Transverse colon (tissue), 4 donors: ENCODE data around the gene HSD17B12. TPM values are rescaled to one million over a fixed set of nuclear protein-coding genes. Genes with fewer than 3 reads are reported as not detected.

ENCODE experiments used
- DNase-seq: peaks from one replicate; pipeline ENCODE4 v3.0.0-alpha.2; 2019
- H3K27ac ChIP-seq, 4 donors: fragments of 200-600 bp; sonication (generic); 2 replicates each; pipeline ENCODE4 v1.5.1; 2016 to 2018; ENCODE audit warnings: inconsistent platforms in 4 of 4
- H3K27me3 ChIP-seq: fragments of 200-600 bp; sonication (generic); 2 replicates; pipeline ENCODE4 v1.5.1; 2017; ENCODE audit warnings: inconsistent platforms
- H3K36me3 ChIP-seq, 4 donors: fragments of 200-600 bp; sonication (generic); 2 replicates each; pipeline ENCODE4 v1.5.1; 2017 to 2019; ENCODE audit warnings: inconsistent platforms in 4 of 4
- H3K4me1 ChIP-seq, 4 donors: fragments of 200-600 bp; sonication (generic); 2 replicates each; pipeline ENCODE4 v1.5.1; 2017 to 2020; ENCODE audit warnings: inconsistent platforms in 4 of 4
- H3K4me3 ChIP-seq, 4 donors: fragments of 200-600 bp; sonication (generic); 1 replicate in 1 of 4; 2 replicates in 3 of 4; pipeline versions ENCODE4 v1.5.1 to v1.6.1; 2017 to 2019; ENCODE audit warnings: inconsistent platforms in 4 of 4
- H3K9me3 ChIP-seq, 2 donors: fragments of 200-600 bp; sonication (generic); 2 replicates each; pipeline ENCODE4 v1.5.1; 2017 to 2019; ENCODE audit warnings: inconsistent platforms in 2 of 2
- EP300 ChIP-seq: sonication (generic); formaldehyde crosslinking; IDR thresholded peaks from one replicate; pipeline ENCODE4 v1.6.1; 2017; ENCODE audit warnings: antibody characterized with exemption, low read depth
- POLR2A ChIP-seq: fragments of 450-650 bp; IDR thresholded peaks from one replicate; pipeline ENCODE4 v1.6.1; 2016; ENCODE audit warnings: antibody characterized with exemption, mild to moderate bottlenecking, moderate library complexity
- POLR2AphosphoS5 ChIP-seq, 3 donors: sonication (generic); formaldehyde crosslinking; IDR thresholded peaks; one replicate each; pipeline ENCODE4 v1.6.1; 2016; ENCODE audit warnings: antibody characterized with exemption in 3 of 3
- WGBS, 2 donors: methylation state at CpG; one replicate each; pipeline ENCODE4 v1.1.5; 2018; ENCODE audit warnings: low coverage in 1 of 2; 5-methylcytosine and 5-hydroxymethylcytosine counted together
- in situ Hi-C, 4 donors: fragments of 200-750 bp; cut with MboI; loops; one replicate each; pipeline versions ENCODE4 v1.15.0 to v1.15.1; 2017; ENCODE audit warnings: low sequenced_read_pairs in 3 of 4, low pct_ligation_motif_present in 1 of 4, low pct_unique_long_range_greater_than_20kb in 1 of 4
- intact Hi-C: fragments of 100-400 bp; cut with DNase I; formaldehyde crosslinking; loops from one replicate; pipeline ENCODE4 v1.15.1; 2023; ENCODE audit warnings: low total_unique reads
- total RNA-seq, 4 donors: library from RNA; depleted of rRNA; stranded (reverse); fragments of >200 nt; gene quantifications; one replicate each; pipeline ENCODE4 v1.1.0, GENCODE V29; 2016
- TF ChIP-seq, protein P1 (sequence below), 5 experiments: fragments of 200-600 bp in 3 of 5; fragments of 450-650 bp in 2 of 5; sonication (generic) in 3 of 5; IDR thresholded peaks; 1 replicate in 2 of 5; 2 replicates in 3 of 5; pipeline ENCODE4 v1.5.1; 2016 to 2017; ENCODE audit warnings: antibody characterized with exemption in 5 of 5, inconsistent platforms in 3 of 5, mild to moderate bottlenecking in 2 of 5, moderate library complexity in 1 of 5

HSD17B12 gene
- total RNA-seq, 4 donors from 2014 or later = 33.3 to 65.7 (median 47.1) TPM

DNA sequence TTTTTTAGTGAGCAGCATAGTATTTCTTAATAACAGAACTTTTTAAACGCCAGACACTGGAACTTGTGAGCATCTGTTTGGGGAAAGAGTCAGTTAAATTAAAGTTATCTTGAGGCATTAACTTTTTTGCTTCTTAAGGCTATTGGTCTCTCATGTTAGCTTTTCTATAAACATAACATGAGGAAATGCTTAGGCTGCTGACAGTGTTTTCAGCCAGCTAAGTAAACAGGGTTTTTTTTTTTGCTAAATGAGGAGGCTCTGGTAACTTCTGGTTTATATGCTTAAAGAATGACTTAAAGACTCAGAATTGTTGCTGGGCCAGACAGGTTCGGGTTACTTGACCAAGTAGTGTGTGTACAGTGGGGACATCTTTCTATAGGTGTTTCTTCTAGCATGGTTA is 104.3 kb downstream of the HSD17B12 start:
- Histone ChIP-seq H3K27me3 (no peaks in the 10 kb centered on the region), H3K4me1 (peaks cover 0 to 19% (median 6%) of the 10 kb centered on the region in 4 donors), H3K27ac (no peak overlapping the region), H3K4me3 (no peak overlapping the region), H3K9me3 (peaks cover 10 to 21% of the 10 kb centered on the region in 2 donors), H3K36me3 (peaks cover 0 to 7% (median 0%) of the 10 kb centered on the region in 4 donors)
- WGBS, 2 donors = 79 to 94% methylated on average over 2 of the region's 2 CpGs
- DNase-seq = no peak
- in situ Hi-C loops = no loop called here
- intact Hi-C loops = no loop called here
- TF ChIP-seq POLR2AphosphoS5 (IDR thresholded peaks at IDR 0.05) = no peak
- no peak for TF ChIP-seq EP300
- TF ChIP-seq, protein P1, sequence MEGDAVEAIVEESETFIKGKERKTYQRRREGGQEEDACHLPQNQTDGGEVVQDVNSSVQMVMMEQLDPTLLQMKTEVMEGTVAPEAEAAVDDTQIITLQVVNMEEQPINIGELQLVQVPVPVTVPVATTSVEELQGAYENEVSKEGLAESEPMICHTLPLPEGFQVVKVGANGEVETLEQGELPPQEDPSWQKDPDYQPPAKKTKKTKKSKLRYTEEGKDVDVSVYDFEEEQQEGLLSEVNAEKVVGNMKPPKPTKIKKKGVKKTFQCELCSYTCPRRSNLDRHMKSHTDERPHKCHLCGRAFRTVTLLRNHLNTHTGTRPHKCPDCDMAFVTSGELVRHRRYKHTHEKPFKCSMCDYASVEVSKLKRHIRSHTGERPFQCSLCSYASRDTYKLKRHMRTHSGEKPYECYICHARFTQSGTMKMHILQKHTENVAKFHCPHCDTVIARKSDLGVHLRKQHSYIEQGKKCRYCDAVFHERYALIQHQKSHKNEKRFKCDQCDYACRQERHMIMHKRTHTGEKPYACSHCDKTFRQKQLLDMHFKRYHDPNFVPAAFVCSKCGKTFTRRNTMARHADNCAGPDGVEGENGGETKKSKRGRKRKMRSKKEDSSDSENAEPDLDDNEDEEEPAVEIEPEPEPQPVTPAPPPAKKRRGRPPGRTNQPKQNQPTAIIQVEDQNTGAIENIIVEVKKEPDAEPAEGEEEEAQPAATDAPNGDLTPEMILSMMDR (IDR thresholded peaks at IDR 0.05) = no peak

DNA sequence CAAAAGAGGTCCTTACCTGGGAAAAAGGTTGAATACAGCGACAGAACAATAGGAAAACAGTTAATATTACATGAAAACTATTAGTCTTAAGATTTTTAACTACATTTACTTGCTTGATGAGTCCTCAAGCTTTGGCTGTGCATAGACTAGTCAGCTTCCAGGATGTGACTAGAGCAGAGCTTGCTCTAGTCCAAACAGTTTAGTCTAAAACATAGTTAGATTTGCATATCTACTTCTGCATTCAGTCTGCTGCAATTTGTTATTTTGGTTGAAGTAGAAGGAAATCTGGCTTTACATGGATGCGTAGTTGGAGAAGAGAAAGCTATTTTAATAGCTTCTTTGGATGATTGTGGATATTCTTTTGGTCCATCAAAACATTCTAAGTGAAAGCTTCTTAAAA is 104.8 kb downstream of the HSD17B12 start:
- TF ChIP-seq POLR2AphosphoS5 (IDR thresholded peaks at IDR 0.05) = no peak
- TF ChIP-seq POLR2A = no peak
- TF ChIP-seq, protein P1 (IDR thresholded peaks at IDR 0.05) = no peak
- TF ChIP-seq EP300 = no peak
- intact Hi-C loops = no loop called here
- Histone ChIP-seq H3K9me3 (peaks cover 10 to 21% of the 10 kb centered on the region in 2 donors), H3K36me3 (peaks cover 0 to 7% (median 0%) of the 10 kb centered on the region in 4 donors), H3K27me3 (no peaks in the 10 kb centered on the region), H3K27ac (no peak overlapping the region), H3K4me1 (peaks cover 0 to 19% (median 6%) of the 10 kb centered on the region in 4 donors), H3K4me3 (no peak overlapping the region)
- WGBS, 2 donors = 85 to 89% methylated on average over 2 of the region's 2 CpGs
- in situ Hi-C loops = no loop called here
- DNase-seq = no peak

DNA sequence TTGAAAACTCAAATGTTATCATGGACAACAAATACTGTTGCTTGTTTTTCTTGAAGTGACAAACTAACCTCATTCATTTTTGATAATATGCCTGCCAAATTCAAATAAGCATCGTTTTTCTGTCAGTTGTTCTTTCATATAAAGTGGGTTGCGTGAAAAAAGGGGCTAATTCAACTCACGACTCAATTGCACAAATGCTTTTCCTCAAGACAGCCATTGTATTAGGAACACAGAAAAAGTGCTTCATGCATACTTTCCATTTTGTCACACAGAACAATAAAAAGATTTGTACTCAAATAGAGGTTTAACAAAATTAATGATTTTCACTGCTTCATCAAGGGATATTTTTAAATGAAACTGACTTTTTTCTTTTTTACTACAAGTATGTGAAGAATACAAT is 105.5 kb downstream of the HSD17B12 start:
- DNase-seq = no peak
- intact Hi-C loops (no loop called here), in situ Hi-C loops (no loop called here)
- TF ChIP-seq POLR2AphosphoS5 (IDR thresholded peaks at IDR 0.05) = no peak
- TF ChIP-seq, protein P1 (IDR thresholded peaks at IDR 0.05) = no peak
- TF ChIP-seq POLR2A = no peak
- no peak for TF ChIP-seq EP300
- H3K4me1 ChIP-seq = peaks cover 0 to 19% (median 6%) of the 10 kb centered on the region in 4 donors
- no peak overlapping the region for H3K27ac ChIP-seq
- WGBS, 2 donors = 84 to 91% methylated on average over 3 of the region's 3 CpGs
- H3K4me3 ChIP-seq = no peak overlapping the region
- no peaks in the 10 kb centered on the region for H3K27me3 ChIP-seq
- H3K9me3 ChIP-seq = peaks cover 10 to 21% of the 10 kb centered on the region in 2 donors
- H3K36me3 ChIP-seq = peaks cover 0 to 7% (median 0%) of the 10 kb centered on the region in 4 donors

DNA sequence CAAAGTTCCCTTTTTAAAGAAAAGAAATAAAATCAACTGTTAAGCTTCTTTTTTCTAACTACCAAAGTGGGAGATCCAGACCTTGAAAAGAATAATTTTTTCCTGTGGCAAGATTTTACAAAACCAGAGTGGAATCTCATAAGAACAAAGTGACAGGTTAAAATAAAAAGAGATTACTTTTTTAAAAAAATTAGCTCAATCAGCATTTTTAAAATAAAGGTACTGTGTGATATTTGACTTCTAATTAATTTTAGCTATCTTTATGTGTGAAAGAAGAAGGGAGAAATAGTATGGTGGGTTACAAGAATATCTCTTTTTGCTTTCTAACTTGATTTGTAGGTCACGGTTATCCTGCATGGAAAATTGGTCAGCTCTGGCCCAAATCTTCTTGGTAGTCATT is 107.3 kb downstream of the HSD17B12 start:
- TF ChIP-seq POLR2A = no peak
- TF ChIP-seq, protein P1 (IDR thresholded peaks at IDR 0.05) = no peak
- no peak for TF ChIP-seq EP300
- no peak for TF ChIP-seq POLR2AphosphoS5 (IDR thresholded peaks at IDR 0.05)
- peak overlapping the region in 2 of 4 donors; percentile 15 to 37 for H3K27ac ChIP-seq
- H3K36me3 ChIP-seq = peaks cover 0 to 7% (median 0%) of the 10 kb centered on the region in 4 donors
- DNase-seq = no peak
- peaks cover 10 to 21% of the 10 kb centered on the region in 2 donors for H3K9me3 ChIP-seq
- H3K4me1 ChIP-seq = peaks cover 0 to 19% (median 6%) of the 10 kb centered on the region in 4 donors
- H3K27me3 ChIP-seq = no peaks in the 10 kb centered on the region
- in situ Hi-C loops (no loop called here), intact Hi-C loops (no loop called here)
- H3K4me3 ChIP-seq = no peak overlapping the region
- WGBS, 2 donors = 40 to 64% methylated on average over 1 of the region's 1 CpG
